ENCODE data around the gene ROPN1L.
A peak's percentile ranks its signal among the peaks of the same experiment; 100 is the strongest.

ROPN1L gene

DNA sequence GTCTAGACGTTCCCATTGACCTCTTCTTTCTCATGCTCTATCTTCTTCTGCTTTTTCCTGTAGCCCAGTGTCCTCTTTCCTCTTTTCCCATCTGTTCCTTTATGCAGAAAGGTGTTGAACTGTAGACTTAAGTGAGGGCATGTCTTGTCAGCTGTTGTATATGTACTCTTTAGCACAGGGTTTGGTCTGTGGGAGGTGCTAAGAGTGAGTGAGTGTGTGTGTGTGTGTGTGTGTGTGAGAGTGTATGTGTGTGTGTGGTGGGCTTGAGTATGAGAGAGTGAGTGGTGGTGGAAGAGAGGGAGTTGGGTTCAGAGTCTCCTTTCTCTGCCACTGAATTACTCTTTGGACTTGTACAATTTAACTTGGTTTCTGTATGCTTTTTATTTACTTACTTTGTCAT is 10.3 kb upstream of the ROPN1L start:
- DNase-seq: no peak

DNA sequence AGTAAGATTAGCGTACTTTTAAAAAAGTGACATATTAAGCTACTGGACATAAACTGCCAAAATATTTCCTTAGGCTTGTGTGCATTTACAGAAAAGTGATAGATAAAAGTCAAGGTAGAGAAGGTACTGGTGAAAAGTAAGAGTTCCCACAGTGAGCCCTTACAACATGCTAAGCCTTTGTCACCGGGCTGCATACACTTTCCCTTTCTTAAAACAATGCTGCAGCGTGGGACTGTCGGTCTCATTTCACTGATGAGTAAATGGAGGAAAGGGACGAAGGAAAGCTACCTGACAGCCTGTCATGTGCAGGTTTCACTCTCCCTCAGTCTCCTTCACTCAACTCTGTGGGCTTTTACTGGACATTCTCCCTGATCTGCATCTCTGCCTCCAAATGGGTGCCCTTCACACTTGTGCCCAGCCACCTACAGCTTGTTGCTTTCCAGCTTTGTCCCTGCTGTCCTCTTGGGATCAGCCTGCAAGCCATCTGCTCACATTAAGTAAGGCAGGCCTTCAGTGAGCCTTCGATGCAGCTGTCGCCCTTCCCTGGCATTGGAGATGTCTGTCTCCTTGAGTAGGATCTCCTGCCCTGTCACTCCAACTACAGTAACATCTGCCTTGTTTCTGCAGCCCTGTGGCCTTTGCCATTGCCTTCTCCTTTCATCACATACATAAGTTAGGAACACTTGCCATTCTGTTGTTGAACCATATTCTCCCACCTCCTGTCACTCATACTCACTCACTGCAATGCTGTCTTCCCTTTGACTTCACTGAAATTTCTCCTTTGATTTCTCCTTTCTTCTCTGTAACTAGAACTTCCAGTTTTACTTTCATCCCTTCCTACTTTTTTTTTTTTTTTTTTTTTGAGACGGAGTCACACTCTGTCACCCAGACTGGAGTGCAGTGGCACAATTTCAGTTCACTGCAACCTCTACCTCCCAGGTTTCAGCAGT is 9.3 kb upstream of the ROPN1L start:
- no peak for DNase-seq

DNA sequence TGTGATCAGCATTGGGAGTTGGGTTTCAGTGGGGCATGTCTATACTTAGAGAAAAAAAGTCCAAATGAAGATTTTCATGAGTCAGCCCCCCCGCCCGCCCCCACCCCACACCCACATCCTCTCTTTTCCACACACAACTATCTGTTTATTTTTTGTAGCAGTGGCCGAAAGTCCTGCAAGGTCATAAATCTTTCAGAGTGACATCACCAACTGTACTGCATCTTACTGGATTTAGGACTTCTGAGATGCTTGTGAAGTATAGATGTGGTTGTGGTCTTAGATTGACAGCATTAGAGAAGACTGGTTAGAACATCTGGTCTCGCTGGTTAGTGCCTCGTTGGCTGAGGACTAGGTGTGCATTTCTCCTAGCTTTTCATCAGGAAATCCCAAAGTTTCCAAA is 7.3 kb upstream of the ROPN1L start:
- no peak for DNase-seq

DNA sequence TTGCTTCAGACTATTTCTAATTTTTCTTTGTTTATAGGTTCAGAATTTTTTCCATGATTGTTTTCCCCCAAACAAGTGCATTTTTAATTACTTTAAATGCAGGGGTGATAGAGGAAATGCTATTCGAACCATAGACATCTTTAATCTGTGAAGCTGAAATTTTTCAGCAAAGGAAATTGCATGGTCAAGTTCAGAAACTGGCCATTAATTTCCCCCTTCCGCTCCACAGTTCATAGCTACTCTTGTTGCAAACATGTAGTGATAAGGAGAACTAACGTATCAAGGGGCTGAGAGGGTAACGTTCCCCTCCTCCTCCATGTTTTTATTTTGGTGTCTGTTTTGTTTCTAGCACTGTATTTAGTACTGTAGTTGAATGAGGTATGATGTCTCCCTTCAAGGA is 3.4 kb upstream of the ROPN1L start:
- no peak for DNase-seq

DNA sequence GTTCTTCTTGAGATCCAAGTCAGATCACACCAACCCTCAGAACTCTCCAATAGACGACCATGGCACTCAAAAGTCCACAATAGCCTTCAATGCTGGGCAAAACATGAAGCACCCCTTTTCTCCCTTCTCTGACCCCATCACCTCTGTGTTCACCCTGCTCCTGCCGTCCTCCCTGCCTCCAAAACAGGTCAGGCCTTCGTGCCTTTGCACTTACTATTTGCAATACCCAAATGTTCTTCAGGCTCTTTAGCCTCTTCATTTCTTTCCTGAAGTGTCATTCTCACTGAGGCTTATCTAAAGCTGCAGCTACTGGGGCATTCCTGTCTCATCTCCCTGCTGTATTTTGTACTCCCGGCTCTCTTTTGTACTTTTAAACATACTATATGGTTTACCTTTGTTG is 2.0 kb upstream of the ROPN1L start:
- no peak for DNase-seq

DNA sequence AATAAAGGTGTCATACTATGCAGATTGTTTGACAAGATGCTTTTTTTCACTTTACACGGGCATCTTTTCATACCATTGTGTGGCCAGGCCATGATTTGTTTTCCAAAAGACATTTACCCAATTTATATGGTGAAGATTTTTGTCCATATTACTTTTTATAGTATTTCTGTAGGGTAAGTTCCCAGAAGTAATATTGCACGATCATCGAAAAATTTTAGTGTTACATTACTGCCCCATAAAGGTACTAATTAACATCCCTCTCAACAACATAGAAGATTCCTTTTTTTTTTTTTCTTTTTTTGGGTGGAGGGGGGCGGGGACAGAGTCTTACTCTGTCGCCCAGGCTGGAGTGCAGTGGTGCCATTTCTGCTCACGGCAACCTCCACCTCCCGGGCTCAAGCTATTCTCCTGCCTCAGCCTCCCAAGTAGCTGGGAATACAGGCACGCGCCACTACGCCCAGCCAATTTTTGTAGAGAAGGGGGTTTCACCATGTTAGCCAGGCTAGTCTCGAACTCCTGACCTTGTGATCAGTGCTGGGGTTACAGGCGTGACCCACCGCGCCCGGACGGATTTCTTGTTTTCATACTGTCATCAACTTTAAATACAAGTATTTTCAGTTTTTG is 1.2 kb upstream of the ROPN1L start:
- DNase-seq: no peak

DNA sequence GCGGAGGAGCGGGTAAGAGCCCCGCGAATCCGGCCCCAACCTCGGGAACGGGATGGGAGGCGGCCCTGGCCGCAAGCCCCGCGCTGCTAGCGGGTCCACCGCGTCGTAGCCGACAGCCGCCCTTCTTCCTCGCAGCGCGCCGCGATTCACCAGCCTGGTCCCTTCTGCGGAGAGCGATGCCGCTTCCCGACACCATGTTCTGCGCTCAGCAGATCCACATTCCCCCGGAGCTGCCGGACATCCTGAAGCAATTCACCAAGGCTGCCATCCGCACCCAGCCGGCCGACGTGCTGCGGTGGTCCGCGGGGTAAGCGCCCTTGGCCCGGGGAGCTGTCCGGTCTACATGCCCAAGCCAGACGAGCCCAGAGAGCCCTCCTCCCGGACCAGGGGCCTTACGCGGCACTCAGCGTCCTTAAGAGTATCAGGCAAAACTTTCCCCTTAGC is 335 bp downstream of the ROPN1L start:
- peak; percentile 78 for DNase-seq

DNA sequence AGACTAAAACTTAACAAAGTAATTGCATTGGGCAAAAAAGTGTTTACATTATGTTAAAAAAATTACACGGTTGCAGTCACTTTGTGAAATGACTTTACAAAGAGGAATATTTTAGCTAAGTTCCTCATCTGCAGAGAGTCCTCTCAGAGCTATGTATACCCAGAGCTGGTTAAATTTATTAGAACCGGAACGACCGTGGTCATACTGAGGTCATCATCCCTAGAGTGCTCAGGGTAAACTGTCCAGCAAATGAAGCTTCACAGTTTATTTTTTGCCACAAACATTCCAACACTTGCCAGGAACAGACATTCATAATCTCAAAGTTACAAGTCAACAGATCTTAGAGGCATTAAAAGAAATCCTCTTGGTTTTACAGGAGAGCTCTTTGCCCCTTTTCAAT is 897 bp downstream of the ROPN1L start:
- no peak for DNase-seq

DNA sequence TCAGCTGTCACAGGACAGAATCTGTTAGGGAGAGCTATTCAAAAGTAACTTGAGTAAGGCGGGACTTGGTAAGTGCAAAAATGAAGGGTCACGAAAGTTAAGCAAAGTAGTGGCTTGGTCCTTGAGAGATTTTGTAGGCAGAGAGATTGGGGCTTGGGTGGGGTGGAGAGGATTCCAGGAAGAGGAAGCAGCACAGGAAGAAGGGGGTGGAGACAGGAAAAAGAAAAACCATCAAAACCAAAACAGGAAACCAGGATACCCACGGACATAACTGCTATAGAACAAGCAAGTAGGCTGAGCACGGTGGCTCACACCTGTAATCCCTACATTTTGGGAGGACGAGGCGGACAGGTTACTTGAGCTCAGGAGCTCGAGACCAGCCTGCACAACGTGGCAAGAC is 3.7 kb downstream of the ROPN1L start:
- no peak for DNase-seq

DNA sequence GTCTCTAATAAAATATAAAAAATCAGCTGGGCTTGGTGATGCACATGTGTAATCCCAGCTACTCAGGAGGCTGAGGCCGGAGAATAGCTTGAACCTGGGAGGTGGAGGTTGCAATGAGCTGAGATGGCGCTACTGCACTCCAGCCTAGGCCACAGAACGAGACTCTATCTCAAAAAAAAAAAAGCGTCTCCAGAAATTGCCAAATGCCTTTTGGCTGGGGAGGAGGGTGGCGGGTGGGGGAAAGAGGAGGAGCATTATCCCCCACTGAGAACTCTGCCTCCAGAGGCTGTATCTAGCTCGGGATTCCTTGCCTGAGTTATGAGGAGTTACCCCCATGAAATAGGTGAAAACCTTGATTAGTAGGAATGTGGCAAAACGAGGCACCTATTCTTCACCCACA is 4.8 kb downstream of the ROPN1L start:
- DNase-seq: no peak

GRCh38 chr5:10447041-10447440 is 5.4 kb downstream of the ROPN1L start:
- DNase-seq: peak; percentile 24

GRCh38 chr5:10448754-10449360 is 7.2 kb downstream of the ROPN1L start:
- DNase-seq: no peak

GRCh38 chr5:10451137-10451824 is 9.6 kb downstream of the ROPN1L start:
- peak; percentile 49 for DNase-seq

DNA sequence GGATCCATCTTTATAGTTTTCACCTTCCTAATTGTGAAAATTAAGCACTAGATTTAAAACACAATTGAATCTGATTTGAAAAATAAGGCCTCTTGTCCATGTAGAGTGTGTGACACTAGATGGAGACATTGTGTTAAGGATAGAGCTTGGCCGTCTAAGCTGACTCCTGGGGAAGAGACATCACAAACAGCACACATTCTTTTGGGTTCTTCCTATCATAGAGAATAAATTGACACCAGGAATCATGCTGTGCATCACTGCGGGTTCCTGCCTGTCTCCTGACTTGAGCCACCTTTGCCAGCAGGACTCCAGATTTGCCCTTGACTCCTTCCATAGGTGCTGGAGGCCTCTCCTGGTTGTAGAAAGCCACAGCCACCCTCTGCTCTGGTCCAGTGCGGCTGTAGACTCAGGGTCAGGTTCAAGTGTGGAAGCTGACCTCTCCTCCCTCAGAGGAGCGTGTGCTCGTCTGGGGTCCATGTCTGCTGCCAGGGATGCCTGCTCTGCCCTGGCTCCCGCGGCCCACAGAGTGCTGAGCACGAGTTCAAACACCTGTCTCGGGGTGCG is 11.2 kb downstream of the ROPN1L start:
- no peak for DNase-seq

GRCh38 chr5:10453545-10453944 is 11.9 kb downstream of the ROPN1L start:
- DNase-seq: no peak

- DNase-seq: peak; percentile 70
These were observed 13.1 kb downstream of the ROPN1L start for GRCh38 chr5:10454591-10455276.

- peak; percentile 80 for DNase-seq
These were observed 13.6 kb downstream of the ROPN1L start for GRCh38 chr5:10455277-10455670.

- peak; percentile 49 for DNase-seq
These were observed 15.1 kb downstream of the ROPN1L start for GRCh38 chr5:10456583-10457420.

- DNase-seq: peak; percentile 80
These were observed 16.2 kb downstream of the ROPN1L start for GRCh38 chr5:10457682-10458574.
